Stimulated activated CD8-positive, alpha-beta memory T cell treated with anti-CD3 and anti-CD28 coated beads, Interleukin-4, amount 100 ng/mL, for 24 hours (primary cell): ENCODE results near the gene GCSH.
"Not testable (repeated sequence)": the region's sequence is repeated elsewhere in the genome, so short reads cannot be mapped to it uniquely, and the experiment has no call there.

Experiments used
- DNase-seq: peaks from one replicate; pipeline ENCODE4 v3.0.0-alpha.2; 2020; ENCODE audit warnings: low read depth

GCSH gene

DNA sequence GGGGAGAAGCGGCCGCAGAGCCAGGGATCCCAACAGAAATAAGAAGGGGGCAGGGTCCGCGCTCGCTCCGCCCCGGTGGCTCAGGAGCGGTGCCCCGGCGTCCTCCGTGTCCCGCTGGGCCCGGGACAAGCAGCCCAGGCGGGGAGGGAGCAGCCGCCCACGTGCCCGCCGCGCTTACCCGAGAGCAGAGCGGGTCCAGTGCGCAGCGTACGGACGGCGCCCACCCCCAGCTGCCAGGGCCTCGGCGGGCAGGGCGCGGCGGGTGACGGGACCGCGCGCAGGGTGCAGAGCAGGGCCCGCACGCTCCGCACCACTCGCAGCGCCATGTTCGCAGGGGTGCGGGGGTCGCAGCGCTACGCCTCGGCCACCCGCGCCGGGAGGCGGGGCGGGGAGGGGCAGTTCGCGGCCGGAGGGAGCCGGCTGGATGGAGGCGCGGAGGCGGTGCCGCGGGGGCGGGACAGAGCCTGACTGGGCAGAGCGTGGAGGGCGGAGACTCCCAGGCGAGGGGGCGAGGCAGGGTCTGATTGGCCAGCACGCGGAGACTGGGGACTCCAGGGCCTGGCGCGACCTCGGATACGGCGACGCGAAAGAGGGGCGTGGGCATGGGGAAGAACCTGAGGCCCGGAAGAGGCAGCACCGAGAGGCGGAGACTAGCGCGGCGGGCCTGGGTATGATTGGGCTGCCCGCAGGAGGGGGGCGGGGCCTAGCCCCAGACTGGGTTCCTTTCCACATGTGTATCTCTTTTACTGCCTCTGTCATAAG is at the start of gene GCSH:
Gene GCSH (minus strand): TSS at position 443 of the 762 bp plus-strand sequence. CDS start 117 bp downstream, at position 326.
- peak; percentile 99 for DNase-seq

DNA sequence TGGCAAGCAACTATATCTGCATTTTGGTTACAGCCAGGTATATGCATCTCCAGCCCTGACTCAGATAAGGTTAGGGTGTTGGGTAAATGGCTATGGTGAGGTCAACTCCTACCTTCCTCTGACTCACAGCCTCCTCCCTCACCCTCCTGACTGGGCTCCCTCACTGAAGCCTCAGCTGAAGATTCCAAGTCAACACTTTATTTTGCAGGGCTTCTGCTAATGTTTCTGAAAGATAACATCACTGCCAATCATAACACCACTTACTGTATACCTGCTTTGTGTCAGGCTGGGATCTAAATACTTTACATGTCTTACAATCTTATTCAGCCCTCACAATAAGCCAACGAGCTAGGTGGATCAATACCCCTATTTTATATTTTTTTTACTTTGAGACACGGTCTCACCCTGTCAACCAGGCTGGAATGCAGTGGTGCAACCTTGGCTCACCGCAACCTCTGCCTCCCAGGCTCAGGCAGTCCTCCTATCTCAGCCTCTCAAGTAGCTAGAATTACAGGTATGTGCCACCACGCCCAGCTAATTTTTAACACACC is 47.8 kb upstream of the GCSH start:
- DNase-seq, result no peak

DNA sequence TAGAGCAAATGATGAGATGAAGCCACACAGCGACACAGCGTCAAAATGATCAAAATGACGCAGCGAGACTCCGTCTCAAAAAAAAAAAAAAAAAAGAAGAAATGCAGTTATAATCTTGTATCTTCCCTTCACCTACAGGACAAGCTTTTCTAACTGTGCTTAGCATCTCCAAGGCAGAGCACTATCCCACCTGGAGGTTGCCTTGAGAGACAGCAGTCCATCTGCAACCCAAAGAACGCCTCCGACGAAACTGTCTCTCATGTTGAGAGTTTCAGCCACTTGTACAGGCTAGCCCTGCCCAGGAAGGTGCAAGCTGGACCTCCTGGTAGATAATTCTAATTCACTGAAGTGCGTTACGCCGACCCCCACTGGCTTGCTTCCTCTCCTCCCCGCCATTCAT is 46.7 kb upstream of the GCSH start:
- no peak for DNase-seq

DNA sequence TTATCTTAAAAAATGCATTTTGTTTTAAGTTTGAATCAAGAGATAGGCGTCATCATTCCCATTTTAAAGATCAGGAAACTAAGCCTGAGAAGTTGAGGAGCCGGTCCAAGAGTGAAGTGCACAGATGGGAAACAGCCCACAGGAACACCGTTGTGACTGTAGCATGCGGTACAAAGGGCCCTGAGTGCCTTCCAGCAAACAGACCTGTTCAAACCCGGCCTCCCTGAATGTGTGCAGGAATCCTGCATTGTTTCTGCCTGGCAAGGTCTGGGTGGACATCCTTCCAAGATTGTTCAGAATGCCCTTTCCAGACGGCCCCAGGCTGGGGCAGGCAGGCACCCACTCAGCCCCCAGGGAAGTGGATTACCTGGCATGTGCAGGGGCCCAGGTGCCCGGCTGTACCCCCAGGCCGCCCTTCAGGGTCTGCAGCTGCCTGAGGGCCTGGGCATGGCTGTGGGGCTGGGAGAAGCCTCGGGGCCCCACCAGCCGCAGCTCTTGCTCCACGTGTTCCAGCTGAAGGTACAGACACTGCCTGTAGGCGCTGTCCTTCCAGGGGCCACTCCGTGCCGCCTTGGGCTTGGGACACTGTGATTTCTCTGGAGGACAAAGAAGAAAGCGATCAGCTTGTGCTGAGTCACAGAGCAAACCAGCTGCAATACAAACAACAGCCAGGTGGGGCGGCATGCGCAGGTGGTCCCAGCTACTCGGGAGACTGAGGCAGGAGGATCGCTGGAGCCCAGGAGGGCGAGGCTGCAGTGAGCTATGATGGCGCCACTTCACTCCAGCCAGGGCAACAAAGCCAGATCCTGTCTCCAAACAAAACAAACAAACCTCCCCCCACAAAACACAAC is 45.0 kb upstream of the GCSH start:
- no peak for DNase-seq

DNA sequence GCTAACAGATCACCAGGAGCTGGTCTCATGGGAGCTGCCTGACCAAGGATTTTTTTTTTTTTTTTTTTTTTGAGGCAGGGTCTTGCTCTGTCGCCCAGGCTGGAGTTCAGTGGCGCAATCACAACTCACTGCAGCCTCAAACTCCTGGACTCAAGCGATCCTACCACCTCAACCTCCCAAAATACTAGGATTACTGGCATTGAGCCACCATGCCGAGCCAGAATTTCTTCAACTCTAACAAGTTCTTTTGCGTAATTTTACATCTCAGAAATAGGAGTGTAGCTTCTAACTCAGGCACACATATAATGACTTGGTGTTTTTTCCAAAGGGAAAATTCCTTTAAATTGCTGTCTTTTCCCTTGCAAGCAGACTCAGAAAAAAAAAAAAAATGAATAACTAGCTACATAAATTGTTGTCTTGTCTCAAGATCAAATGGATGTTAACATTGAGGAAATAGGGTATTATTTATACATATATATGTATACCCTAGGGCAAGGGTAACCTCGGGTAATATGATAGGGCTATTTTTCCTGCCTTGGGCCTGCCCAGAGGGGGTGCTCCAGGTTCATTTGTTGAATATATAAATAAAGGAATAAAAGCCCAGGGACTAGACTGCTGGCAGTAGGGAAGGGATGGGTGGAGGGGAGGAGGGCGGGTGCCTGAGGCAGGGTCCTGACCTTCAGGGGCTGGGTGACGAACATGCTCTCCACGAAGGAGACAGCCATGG is 42.8 kb upstream of the GCSH start:
- DNase-seq, result no peak

DNA sequence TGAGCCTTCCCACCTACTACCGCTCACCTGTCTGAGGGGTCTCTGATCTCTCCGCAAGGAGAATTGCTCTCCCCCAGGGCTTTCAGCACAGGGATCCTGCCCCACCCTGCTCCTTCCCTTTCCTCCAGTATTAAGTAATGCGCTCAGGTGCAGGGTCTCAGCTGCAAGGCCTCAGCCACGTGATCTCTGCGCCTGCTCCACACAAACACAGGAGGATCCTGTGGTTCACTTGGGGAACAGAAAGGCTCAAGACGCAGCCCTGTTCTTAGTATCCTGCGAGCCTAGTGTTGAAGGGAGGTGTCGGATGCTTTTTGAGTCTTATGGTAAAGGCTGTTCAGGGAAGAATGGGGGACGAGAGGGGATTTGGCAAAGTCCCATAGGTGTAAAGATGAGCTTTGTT is 41.6 kb upstream of the GCSH start:
- no peak for DNase-seq

DNA sequence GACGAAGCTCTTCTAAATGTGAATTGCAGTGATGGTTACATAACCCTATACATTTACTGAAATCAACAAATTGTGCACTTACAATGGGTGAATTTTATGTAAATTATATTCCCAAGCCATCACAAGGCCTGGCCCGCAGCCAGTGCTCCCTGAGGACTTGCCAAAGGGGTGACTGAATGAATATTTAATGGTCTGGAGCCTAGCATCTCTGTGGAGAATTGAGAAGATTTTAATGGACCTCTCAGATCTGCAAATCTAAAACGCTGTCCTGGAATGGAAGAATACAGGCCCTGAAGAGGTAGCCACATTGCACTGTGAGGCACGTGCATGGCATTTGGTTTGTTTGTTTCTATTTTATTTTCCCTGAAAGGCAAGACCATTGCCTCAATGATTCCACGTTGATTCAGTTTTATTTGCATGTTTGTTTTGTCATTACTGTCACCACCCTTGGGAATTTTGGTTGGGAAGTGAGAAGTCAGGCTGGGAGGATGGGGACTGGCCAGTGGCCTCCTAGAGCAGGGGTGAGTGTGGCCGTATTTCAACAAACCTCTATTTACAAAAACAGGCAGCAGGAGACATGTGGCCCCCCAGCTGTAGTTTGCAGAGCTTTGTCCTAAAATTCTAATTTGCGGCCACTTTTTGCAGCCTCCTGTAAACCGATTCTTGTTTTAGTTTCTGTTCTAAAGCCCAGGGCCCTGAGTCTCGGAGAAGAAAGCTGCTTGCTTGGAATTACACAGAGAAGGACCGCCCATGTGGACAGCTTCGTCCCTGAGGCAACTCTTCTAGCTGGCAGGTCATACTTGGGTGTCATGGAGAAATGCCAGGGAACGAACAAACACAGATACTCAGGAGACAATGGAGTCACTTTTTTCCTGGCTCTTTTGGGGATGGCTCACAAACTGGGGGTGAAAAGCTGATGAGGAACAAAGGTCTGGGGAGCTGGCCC is 40.5 kb upstream of the GCSH start:
- DNase-seq, result no peak

DNA sequence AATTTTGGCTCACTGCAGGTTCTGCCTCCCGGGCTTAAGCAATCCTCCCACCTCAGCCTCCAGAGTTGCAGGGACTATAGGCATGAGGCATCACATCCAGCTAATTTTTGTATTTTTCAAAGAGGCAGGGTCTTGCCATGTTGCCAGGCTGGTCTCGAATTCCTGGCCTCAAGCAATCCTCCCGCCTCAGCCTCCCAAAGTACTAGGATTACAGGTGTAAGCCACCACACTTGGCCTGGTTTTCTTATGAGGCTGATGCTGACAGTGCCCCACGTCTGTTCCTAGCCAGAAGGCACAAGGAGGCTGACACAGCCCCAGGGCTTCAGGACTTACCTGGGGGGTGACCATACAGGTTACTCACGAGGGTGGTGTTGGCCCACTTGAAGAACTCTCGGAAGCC is 33.9 kb upstream of the GCSH start:
- no peak for DNase-seq

DNA sequence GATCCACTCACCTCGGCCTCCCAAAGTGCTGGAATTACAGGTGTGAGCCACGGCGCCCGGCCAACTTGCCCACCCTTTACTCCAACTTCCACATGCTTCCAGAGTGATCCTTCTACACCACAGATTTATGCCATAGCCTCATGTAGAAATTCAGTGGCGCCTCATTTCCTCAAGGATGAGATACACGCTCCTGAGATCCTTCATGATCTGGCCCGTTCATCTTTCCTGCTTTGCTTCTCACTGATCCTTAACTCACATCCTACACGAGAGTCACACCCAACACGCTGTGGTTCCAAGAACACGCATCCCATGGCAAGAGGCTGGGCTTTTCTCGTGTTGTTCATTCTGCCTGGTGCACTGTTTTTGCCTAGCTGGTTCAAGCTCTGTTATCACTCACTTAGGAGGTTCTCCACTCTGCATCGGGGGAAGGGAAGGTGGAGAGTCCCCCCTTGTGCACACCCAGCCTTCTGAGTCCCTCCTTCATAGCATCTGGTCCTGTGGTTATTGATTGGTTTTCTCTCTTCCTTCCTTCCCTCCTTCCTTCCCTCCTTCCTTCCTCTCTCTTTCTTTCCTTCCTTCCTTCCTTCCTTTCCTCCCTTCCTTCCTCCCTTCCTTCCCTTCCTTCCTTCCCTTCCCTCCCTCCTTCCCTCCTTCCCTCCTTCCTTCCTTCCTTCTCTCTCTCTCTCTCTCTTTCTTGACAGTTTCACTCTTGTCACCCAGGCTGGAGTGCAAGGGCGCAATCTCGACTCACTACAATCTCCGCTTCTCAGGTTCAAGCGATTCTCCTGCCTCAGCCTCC is 32.7 kb upstream of the GCSH start:
- DNase-seq, result no peak

DNA sequence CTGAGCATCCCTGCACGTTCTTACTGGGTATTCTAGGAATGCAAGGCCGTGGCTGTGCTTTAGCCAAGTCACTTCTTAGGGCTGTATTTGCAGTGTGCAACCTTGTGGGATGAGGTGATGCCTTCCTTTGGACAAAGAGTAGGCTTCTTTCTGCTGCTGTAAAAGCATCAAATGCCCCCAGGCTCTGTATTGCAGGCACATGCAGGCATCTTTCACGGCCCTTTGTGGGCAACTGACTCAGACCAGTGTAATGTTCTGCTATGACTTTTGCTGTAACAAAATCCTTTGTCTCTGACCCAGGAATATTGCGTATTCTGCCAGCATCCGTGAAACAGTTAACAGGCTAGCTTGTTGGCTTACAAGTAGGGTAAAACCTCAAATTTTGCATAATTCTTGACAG is 30.9 kb upstream of the GCSH start:
- no peak for DNase-seq

DNA sequence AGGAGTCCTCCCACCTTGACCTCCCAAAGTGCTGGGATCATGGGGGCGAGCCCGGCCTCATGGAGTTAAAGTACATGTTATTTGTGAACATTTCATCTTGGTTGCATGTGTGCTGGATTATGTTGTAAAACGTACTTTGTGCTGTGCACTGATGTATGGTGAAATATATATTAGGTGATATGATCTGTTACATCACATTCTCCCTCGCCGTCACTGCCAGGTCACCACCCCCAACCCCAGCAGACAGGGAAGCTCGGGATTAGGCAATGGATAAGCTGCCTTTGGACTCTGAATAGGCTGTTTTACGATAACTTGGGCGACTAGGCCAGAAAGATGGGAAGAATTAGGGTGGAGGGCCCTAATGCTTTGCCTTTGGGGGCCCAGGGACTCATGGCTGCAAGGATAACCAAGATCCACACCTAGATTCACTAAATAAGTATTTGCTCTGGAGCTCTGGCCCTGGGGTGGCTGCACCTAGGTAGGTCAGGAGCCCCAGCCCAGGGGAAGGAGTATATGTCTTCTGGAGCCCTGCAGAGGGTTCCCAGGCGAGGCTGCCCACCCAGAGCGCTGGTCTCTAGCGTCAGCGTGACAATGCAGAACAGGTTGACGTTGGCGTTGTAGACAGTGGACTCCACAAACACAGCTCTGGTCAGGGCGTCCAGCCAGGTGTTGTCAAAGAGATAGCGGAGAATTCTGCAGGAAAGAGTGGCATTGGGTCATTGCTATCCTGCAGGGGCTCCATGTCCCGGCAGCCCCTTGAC is 27.1 kb upstream of the GCSH start:
- no peak for DNase-seq

DNA sequence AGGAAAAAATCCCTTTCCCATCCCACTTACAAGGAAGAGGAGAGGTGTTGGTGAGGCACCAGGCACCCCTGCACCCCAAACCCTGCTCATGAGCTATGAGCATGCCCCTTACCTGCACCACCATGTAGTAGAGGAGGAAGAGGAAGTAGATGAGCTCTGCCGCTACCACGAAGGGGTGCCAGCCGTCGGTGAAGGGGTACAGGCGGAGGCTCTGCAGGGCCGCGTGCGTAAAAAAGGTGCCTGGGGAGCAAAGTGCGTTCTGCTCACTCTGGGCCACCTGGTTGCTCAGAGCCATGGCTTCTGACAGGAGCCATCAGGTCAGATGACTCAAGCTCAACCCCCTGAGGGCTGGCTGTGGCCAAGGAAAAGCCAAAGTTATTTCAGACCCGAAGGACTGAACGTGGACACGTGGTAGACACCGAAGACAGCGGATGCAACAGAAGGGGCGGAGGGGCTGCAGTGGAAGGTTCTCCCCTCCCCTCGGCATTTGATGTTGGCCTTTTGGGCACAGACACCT is 25.3 kb upstream of the GCSH start:
- DNase-seq, result no peak

DNA sequence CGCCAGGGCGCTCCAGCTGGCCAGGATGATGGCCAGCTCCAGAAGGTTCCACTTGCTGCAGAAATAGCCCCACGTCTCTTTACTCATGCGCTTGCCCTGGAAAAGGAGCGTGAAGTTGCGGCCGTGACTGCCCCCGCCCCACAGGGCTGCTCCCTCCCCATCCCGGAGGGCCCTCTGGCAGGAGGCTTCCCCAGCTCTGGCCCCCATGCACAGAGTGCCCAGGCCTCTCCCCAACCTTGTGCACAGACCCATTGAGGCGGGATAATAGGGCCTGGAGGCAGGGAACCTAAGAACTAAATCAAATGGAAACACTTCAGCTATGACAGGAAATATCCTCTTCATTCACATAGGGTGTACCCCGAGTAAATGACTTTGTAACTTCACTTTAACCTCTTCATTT is 21.2 kb upstream of the GCSH start:
- no peak for DNase-seq

DNA sequence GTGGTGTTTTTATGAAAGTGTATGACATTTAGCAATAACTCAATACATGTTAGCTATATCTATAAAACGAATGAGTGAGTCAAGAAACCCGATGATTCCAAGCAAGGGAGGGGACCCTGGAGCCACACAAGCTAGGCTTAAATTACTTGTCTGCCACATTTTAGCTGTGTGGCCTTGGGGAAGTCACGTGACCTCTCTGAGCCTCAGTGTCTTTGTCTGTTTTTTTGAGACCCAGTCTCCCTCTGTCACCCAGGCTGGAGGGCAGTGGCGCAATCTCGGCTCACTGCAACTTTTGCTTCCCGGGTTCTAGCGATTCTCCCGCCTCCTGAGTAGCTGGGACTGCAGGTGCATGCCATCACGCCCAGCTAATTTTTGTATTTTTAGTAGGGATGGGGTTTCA is 20.1 kb upstream of the GCSH start:
- no peak for DNase-seq

DNA sequence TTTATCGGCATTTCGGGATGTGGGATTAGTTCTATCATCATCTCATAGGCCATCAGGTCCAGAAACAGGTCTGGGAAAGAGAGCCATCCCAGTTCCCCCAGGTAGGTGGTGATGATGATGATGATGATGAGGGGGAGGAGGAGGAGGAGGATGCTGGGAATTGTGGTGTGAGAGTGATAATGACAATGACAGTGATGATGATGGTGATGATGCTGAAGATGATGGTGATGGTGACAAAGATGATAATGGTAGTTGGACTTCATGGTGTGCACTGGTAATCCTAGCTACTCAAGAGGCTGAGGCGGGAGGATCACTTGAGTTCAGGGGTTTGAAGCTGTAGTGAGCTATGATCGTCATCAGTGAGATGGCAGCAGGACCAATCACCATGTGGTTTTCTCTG is 16.3 kb upstream of the GCSH start:
- no peak for DNase-seq

DNA sequence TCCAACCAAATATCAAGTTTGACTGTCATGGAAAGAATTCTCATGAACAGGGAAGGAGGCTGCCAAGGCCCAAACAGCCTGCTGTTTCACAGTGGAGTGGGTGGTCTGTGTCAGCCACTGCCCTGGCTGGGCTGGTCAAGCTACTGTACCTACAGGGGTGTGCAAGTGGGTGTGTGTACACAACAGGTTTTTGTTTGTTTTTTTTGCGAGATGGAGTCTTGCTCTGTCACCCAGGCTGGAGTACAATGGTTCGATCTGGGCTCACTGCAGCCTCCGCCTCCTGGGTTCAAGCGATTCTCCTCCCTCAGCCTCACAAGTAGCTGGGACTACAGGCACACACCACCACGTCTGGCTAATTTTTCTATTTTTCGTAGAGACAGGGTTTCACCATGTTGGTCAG is 13.1 kb upstream of the GCSH start:
- not testable (repeated sequence) for DNase-seq

DNA sequence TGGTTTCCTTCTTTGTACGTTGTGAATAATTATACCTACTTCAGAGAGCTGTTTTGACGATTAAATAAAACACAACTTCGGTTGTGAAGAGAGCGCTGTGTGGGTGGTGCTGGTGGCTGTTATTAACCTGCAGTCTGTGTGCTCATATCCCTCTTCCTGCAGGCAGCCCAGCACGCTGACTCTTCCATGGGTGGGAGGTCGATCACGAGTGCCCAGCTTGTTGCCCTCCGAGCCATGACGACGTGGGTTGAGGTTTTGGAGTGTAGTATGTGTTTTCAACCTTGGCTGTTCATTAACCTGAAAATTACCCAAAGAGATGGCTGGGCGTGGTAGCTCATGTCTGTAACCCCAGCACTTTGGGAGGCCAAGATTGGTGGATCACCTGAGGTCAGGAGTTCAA is 11.3 kb upstream of the GCSH start:
- DNase-seq, result no peak

DNA sequence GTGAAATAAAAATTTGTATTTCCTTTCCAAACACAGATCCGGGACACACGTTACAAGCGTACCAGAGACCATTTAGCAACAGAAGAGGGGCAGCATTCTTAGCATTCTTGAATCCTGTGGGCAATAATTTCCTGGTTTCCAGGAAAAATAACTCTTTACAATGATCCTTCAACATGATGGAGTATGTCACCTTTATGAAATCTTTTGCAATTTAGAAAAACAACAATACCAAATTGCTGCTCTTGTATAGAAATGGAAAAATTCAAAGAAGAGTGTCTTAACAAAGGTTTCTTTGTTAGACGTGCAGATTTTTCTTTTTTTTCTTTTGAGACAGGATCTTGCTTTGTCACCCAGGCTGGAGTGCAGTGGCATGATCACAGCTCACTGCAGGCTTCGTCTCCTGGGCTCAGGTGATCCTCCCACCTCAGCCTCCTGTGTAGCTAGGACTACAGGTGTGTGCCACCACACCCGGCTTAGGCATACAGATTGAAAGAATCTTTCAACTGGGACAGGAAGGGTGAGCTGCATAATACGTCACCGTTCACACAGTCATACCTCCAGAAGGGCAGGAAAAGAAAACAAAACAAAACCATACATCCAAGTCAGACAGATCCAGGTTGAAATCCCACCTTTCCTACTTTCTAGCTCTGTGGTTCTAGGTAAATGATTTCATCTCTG is 10.8 kb upstream of the GCSH start:
- DNase-seq, result no peak

DNA sequence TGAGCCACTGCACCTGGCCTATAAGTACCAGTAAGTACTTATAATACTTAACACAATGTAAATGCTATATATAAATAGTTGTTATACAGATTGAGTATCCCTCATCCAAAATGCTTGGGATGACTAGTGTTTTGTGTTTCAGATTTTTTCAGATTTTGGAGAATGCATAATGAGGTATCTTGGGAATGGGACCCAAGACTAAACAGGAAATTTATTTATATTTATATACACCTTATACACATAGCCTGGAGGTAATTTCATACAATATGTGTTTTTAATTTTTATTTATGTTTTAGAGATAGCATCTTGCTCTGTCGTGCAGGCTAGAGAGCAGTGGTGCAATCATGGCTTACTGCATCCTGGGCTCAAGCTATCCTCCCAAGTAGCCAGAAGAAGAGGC is 9.8 kb upstream of the GCSH start:
- DNase-seq, result no peak
